NCI-H2029 treated with DMSO at 0.1 percent for 48 hours (cell line): ENCODE measurements around the gene RUNX2.

Experiments
- DNase-seq: peaks from one replicate; lab custom pipeline; 2025; lab: John Stamatoyannopoulos, UW

Gene RUNX2

GRCh38 chr6:45351667-45352066 lies 23.5 kb downstream of the RUNX2 start:
- no peak for DNase-seq

GRCh38 chr6:45353654-45354053 lies 25.5 kb downstream of the RUNX2 start:
- DNase-seq = no peak

GRCh38 chr6:45364466-45364865 lies 36.3 kb downstream of the RUNX2 start:
- no peak for DNase-seq

- DNase-seq = no peak
Measured at GRCh38 chr6:45365036-45365435, 36.9 kb downstream of the RUNX2 start.

GRCh38 chr6:45366534-45366933 lies 38.4 kb downstream of the RUNX2 start:
- DNase-seq = no peak

- no peak for DNase-seq
Measured at GRCh38 chr6:45367999-45368398, 39.9 kb downstream of the RUNX2 start.

GRCh38 chr6:45369870-45370269 lies 41.7 kb downstream of the RUNX2 start:
- no peak for DNase-seq

- DNase-seq = no peak
Measured at GRCh38 chr6:45371924-45372573, 43.9 kb downstream of the RUNX2 start.

- DNase-seq = no peak
Measured at GRCh38 chr6:45375449-45375848, 47.3 kb downstream of the RUNX2 start.

- DNase-seq = no peak
Measured at GRCh38 chr6:45376310-45377042, 48.3 kb downstream of the RUNX2 start.

GRCh38 chr6:45377043-45377553 lies 49.0 kb downstream of the RUNX2 start:
- DNase-seq = no peak

GRCh38 chr6:45377554-45378333 lies 49.6 kb downstream of the RUNX2 start, which contains the start of gene SUPT3H:
SUPT3H (minus strand) TSS chr6:45377934.
- peak; percentile 84 for DNase-seq

GRCh38 chr6:45378334-45378926 lies 50.3 kb downstream of the RUNX2 start:
- peak; percentile 84 for DNase-seq

- DNase-seq = no peak
Measured at GRCh38 chr6:45382391-45382790, 54.3 kb downstream of the RUNX2 start.

- no peak for DNase-seq
Measured at GRCh38 chr6:45386501-45386900, 58.4 kb downstream of the RUNX2 start.

GRCh38 chr6:45387236-45387635 lies 59.1 kb downstream of the RUNX2 start:
- no peak for DNase-seq

GRCh38 chr6:45388328-45388727 lies 60.2 kb downstream of the RUNX2 start:
- DNase-seq = no peak

- DNase-seq = no peak
Measured at GRCh38 chr6:45394586-45395095, 66.5 kb downstream of the RUNX2 start.

- DNase-seq = no peak
Measured at GRCh38 chr6:45398075-45398813, 70.1 kb downstream of the RUNX2 start.

GRCh38 chr6:45400021-45400420 lies 71.9 kb downstream of the RUNX2 start:
- DNase-seq = no peak

GRCh38 chr6:45411959-45412358 lies 83.8 kb downstream of the RUNX2 start:
- no peak for DNase-seq
